Hematopoietic multipotent progenitor cell treated with erythropoietin and hydrocortisone succinate and interleukin-3 and kit ligand, for 17 days (in vitro differentiated cells): ENCODE data around the gene MYL7.
"Not testable (repeated sequence)": the region's sequence is repeated elsewhere in the genome, so short reads cannot be mapped to it uniquely, and the experiment has no call there.

Experiments used
- DNase-seq: peaks from one replicate; pipeline ENCODE4 v3.0.0-alpha.2; 2015; ENCODE audit warnings: low spot score

Gene MYL7, protein sequence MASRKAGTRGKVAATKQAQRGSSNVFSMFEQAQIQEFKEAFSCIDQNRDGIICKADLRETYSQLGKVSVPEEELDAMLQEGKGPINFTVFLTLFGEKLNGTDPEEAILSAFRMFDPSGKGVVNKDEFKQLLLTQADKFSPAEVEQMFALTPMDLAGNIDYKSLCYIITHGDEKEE

DNA sequence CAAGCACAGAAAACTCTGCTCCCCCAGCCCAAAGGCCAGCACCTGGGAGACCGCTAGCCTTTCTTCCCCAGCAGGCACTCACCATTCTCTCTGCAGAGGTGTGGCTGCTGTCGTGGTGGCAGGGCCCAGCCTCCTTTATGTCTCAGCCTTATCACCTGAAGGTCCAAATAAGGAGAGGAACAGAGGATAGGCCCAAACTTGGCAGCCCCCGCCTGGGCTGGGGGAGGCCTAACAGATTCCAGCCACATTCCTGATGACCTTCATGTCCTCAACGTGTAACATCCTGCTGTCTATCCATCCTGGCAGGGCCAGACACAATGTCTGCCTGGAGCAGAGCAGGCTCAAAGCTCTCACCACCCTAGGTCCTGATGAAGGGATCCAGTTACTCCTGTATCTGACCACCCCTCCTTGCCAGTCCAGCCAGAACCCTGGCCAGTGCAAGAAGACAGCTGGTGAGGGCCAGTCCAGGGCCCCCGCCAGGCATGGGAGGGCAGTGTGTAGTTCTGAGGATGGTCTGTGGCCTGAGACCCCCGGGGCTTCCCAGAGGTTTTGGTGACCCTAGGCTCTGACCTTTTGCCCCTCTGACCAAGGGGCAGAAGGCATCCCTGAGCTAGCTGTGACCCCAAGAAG is at the start of gene MYL7:
Gene MYL7 (minus strand): TSS at position 112 of the 630 bp plus-strand sequence. CDS start 27 bp downstream, at position 85.
- DNase-seq, result no peak

DNA sequence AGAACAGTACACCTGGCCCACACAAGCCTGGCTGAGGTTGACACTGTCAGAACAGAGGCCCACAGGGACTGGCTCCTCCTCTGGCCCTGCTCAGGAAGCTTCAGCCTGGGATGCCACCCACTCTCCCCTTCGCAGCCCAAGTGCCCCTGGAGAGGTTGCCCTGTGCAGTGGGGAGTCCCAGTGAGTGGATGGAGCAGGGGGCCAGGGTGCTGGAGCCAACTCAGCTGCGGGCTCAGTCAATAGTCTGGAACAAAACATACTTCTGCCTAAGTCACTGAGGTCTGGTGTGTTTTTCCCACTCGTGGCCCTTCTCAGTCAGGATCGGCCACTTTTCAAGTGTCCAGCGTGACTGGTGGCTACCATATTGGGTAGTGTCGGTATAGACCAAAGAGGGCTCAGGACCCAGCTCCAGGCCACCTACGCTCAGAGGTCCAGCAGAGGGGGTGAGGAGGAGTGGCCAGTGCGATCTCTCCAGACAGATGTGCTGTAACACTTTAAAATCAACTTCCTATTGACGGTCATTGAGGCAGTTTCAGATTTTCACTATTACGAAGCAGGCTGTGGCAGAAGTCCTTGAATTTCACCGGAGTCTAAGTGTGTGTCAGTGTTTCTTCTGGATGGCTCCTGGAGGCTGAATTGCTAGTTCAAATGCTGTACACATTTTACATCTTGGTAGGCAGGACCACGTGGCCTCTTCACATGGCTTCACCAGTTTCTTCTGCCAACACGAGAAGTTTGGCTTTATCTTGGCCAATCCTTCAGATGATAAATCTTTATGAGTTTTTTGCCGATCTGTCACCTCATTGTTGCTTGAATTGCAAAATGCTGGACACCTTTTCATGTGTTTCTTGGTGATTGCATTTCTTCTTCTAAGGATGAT is 49.1 kb upstream of the MYL7 start:
- DNase-seq, result no peak

DNA sequence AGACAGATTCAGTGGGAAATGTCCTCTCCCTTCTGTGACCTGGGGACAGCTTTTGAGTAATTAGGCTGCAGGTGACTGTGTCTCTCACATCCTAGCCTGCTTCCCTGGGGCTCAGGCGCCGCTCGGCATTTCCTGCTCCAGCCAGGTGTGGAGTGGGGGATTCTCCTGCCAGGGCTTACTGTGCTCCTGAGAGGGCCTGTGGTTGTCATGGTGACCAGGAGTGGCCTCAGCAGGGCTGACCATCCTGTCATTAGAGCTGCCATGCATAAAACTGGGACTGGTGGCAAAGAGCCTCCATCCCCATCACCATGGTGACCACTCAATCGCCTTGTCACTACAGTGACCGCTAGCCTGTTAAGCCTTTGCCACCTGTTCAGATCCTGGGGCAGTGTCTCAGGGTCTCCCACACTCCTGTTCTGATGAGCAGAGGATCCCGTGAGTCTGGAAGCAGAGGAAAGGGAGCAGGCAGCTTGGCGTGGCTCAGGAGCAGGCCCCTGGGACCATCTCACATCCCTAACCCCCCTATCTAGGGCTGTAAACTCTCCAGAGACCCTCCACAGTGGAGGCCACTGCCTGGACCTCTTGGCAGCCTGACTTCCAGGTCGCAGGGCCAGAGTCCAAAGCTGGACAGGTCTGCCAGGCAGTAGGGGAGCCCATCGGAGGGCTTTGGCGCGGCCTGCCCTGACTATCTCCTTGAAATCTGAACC is 48.3 kb upstream of the MYL7 start, which contains the start of gene GCK:
Gene GCK (minus strand): TSS at position 154 of the 707 bp plus-strand sequence. CDS start 486 bp downstream, outside the sequence.
- no peak for DNase-seq

DNA sequence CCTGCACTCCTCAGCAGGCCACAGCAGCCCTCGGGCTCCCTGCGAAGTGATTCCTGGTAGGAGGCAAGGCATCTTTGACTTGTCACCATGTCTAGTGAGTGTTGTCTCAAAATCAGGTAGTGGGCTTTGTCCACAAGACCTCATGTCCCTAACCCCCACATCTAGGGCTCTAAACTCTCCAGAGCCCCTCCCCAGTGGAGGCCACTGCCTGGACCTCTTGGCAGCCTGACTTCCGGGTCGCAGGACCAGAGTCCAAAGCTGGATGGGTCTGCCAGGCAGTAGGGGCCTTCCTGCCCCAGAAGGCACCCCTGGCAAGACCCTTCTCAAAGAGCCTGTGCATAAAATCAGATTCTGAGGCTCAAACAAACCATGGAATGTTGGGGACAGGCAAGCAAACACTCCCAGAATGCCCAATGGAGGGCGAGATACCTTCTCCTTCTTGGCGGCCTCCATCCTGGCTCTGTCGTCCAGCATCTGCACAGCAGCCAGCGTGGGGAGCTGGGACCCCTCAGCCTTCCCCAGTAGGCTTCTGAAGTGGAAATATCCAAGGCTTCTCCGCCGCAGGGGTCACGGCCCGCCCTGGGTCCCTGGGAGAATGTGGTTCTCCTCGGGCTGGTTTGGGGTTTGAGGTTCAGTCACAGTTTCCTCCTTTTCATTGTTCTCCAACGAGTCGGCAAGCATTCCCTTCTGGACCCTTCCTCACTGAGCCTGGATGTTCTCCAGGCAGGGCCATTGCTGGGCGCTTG is 47.5 kb upstream of the MYL7 start:
- DNase-seq, result no peak

DNA sequence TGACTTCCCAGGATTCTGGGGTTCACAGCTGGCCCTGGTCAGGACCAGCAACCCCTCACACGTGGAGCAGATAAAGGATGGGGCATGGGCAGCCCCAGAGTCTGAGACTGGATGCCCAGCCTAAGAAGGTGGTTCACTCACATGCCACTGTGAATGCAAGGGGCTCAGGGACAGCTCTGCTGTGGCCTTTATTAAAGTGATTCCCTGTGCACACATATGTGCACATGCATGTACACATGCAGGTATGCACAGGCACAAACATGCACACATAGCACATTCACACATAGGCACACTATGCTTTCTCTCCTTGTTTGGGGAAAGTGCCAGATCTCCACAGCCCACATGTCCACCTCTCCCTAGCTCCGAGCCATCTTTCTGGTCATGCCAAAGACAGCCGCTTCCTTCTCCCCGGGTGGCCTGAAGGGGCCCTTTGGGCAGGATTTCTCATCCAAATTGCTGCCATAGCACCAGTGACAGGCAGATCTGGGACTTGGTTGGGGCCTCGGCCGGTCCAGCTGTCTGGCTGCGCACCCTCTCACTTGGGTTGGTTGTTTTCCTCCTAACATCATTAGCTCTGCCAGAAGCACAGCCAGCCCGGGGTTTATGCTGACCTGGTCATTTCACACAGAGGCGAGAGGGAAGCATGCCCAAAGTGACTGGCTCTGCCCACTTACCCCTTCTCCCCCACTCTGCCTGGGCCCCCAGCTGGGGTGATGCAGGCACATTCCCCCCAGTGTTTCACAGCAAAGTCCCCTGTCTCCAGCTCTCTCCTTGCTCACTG is 46.7 kb upstream of the MYL7 start:
- no peak for DNase-seq

DNA sequence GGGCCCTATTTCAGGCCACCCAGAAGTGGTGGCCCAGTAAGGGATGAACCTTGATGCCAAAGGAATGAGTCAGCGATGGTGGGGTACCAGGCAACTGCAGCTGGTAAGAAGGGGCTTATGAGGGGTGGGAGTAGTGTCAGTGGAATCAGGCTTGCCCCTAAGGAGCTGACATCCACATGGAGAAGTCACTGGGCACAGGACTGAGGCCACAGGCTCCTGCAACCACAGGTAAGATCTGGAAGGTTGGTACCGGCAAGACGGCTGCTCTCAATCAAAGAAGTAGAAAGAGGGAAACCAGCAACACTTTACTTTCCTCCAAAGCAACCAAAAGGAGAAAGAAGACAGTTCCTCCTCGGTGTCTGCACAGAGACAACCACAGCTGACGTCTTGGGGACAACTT is 45.6 kb upstream of the MYL7 start:
- no peak for DNase-seq

DNA sequence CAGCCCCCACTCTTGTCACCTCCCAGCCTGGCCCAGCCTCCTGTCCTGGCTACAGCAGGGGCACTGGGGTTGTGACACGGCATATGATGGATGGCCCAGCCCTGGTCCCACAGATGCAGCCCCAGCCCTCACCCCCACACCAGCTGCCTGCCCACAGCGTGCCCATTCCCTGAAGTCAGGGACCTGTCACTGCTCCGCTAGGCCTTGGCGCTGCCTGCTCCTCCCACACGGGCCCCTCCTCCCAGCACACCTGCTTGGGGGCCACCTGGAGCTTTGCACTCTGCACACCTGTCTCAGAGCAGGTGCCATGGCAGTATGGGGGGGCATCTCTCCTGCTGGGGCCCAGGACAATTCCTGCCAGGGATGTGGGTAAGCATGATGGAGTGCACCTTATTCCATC is 44.6 kb upstream of the MYL7 start:
- DNase-seq, result no peak

DNA sequence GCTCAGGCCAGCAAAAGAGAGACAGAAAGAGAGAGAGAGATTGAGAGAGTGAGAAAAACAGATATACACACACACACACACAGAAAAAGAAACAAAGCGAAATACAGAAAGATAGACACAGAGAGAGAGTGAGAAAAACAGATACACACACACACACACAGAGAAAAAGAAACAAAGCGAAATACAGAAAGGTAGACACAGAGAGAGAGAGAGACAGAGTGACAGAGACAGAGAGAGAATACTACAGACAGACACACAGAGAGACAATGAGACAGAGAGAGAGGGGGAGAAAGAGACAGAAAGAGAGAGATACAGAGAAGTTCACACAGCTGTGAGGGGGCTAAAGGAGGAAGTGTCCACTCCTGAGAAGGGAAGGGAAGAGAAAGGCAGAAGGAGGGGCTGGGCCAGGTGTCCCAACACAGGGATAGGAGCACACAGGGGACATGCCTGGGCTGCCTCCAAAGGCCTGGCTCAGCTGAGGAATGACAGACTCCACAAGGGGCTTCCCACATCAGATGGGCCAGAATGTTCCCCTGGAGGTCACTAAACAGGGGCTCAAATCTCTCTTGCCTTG is 43.8 kb upstream of the MYL7 start:
- no peak for DNase-seq

DNA sequence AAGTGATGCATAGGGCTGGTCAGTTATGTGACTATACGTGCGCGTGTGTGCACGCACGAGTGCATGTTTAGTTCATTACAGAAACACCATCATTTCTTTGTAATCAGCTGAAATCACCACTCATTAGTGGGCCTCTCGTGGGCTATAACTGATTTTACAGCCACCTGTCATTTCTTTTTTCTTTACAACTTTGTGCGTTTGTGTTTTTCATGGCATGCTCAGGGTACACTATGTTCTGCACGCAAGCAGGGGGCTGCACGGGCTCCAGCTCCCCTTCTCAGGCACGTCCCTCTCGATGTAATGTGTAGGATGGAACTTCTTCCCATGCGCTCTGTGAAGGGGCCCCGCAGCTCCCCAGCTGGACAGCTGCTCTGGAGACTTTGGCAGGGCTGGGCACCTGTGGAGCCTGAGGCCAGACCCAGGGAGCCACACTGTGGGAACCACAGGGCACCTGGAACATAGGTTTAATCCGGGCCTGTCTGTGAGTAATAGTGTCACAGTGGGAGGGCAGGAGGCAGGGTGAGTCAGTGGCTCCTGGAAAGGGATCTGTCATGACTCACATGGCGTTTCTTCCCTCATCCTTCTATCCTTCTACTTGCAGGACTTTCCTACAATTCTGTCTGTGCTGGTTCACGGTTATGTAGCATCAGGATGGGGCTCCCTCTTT is 43.2 kb upstream of the MYL7 start:
- DNase-seq, result no peak

DNA sequence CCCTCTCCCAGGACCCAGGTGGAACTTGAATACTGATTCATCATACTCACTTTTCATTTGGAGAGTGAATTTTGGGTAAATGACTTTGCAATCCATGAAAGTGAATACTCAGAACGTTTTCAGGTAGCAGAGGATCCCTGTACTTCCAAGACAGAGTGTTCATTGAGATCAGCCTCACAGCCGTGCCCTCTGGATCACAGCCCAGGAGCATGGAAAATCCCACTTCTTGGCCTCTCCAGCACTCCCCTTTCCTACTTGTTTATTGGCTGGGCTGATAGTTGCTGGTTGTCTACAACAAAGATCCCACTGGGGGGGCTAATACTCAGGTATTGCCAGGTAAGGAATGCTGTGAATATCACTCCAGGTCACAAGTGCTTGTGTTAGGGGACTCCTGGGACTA is 42.3 kb upstream of the MYL7 start:
- no peak for DNase-seq

DNA sequence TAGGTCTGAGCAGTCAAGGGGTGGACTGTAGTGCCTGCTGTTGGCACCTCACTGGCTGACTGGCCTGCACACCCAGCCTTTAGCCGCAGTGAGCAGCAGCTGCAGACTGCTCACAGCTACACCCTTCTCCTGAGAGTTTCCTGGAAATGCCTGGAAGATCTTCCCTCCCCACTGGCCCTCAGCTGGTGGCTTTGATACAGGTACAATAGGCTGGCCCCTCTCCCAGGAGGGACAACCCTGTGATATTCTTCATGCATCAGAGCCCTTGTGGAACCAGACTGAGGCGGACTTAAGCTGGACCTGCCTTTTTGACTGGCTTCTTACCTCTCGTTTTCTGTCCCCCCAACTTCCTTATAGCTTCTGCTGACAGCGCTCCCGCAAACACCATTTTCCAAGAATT is 41.7 kb upstream of the MYL7 start:
- no peak for DNase-seq

DNA sequence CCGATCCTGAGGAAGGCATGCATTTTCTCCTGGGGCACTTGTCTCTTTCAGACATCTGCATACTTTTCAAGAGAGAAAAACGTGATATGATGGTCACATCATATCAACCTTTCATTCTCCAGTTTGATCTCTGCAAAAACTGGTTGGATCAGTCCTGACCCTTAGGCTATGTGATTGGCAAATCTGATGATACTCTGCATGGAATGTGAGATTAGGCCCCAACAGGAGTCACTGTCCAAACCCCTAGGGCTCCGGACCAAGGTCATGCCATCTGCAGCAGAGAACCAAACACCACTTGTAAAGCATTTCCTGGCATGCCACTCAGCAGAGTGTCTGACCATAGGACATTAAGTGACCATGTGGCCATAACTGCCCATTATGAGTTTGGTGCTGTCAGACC is 39.5 kb upstream of the MYL7 start:
- DNase-seq, result no peak

DNA sequence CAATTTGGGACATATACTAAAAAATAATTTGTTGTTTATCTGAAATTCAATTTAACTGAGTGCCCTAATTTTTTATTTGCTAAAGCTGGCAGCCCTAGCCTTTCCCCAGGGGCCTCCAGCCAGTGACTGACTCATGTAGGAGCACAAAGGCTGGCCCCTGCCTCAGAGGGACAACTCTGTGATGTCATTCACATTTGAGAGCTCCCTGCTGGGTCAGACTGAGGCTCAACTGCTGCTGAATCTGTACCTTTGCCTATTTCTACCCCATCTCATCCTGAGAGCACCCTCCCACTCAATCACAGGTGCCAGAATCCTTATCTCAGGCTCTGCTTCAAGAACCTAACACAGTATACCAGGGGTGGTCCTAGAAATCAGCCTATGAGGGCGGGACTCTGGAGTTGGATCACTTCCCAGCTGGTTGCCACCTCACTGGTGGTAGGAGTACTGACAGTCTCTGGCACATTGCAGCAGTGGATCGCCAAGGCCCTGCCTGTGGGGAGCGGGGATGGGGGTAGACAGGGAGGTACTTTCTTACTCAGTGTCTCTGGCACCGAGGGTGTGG is 36.5 kb upstream of the MYL7 start:
- no peak for DNase-seq

DNA sequence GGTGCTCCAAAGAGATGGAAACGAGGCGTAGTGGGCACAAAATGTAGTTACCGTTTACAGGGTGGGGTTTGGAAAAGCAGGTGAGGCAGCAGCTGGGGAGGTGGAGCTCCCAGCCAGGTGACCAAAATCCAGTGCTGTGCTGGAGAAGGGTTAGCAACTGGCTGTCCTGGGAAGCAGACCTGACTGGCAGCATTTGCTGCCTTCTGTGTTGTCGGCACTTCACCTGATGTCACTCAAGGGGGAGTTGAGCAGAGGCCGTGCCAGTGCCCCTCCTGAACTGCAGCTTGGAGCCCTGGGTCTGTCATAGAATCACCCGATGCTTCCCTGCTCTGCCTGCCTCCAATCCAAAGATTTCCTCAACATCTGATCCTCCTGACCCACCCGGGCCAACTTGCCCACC is 35.4 kb upstream of the MYL7 start:
- no peak for DNase-seq

DNA sequence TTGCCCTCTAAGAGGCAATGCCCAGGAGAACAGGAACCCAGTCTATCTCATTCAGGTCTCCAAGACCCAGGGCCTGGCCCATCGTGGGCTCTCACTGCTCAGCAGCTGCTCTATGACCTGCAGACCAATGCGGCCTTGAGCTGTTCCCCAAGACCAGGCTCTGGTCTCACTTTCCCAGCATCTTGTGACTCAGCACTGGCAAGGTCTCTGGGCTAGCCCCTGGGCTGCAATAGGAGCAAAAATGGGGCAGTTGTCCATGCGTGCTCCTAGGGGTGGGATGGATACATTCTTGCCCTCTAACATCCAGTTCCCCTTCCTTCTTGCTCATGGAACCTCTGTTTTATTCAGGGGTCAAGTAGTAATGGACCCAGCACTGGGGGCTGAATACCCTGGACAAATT is 34.6 kb upstream of the MYL7 start:
- no peak for DNase-seq

DNA sequence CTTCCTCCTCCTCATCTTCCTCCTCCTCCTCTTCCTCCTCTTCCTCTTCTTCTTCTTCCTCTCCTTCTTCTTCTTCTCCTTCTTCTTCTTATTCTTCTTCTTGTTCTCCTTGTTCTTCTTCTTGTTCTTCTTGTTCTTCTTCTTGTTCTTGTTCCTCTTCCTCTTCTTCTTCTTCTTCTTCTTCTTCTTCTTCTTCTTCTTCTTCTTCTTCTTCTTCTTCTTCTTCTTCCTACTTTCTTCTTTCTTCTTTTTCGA is 33.5 kb upstream of the MYL7 start:
- DNase-seq, result not testable (repeated sequence)

DNA sequence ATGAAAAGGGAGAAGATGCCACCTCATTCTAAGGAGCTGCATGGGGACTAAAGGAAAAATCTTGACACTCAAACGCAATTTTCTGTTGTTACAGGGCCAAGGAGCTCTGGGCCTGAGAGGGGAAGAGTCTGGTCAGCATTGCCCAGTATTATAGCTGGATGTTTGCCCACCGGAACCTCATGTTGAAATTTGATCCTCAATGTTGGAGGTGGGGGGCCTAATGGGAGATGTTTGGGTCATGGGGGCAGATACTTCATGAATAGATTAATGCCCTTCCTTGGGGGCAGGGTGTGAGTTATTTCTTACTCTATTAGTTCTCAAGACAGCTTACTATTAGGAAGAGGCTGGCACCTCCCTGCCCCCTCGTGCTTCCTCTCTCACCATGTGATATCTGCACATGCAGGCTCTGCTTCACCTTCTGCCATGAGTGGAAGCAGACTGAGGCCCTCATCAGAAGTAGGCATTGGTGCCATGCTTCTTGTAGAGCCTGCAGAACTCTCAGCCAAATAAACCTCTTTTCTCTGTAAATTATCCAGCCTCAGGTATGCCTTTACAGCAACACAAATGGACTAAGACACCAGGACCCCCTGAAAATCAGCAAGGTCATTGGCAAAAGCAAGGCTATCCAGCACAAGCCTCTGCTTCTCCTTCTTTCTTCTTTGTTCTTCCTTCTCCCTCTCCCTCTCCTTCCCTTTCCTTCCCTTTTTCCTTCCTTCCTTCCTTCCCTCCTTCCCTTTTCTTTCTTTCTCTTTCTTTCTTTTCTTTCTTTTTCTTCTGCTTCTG is 33.0 kb upstream of the MYL7 start:
- no peak for DNase-seq

DNA sequence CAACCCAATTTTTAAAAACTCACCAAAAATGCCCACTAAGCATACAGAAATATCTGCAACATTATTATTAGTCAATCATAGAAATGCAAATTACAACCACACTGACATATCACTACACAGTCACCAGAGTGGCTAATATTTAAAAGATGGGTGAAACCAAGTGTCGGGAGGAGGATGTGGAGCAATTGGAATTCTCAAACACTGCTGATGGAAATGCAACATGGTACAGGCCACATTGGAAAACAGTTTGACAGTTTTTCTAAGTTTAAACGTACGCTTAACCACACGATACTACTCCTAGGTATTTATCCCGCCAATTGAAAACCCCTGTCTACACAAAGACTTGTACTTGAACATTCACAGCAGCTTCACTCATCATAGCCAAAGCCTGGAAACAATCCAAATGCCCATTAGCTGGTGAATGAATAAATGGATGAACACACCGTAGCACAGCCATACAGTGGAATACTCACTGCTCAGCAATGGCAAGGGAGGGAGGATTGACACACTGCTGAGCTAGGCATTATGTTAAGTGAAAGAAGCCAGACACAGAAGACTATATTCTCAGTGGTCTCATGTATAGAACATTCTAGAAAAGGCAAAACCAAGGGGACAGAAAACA is 31.8 kb upstream of the MYL7 start:
- no peak for DNase-seq

DNA sequence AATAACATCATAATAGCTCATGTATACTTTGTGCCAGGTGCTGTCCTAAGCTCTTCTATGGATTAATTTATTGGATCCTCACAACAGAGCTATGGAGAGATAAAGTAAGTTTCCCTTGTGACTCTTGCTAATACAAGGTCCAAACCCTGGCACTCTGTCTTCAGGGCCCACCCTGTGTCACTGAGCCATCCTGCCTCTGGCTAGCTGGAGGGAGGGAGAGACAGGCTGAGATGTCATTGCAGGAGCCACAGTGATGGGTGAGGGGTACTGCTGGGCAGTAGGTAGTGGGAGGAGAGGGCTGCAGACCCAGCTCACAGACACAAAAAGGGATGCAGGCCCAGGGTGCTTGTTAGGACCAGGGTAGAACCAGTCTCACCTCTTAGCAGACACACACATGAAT is 31.2 kb upstream of the MYL7 start:
- DNase-seq, result no peak
